CD14-positive monocyte (primary cell): ENCODE measurements around the gene PTF1A. TPM values are rescaled to one million over a fixed set of nuclear protein-coding genes. Genes with fewer than 3 reads are reported as not detected.

Experiments used
- DNase-seq, 3 donors: peaks; one replicate each; pipeline ENCODE4 v3.0.0-alpha.2; 2011 to 2022
- H2AFZ ChIP-seq: 2 replicates; pipeline ENCODE4 v1.6.0; 2012; ENCODE audit warnings: mild to moderate bottlenecking, low read depth, low read length, inconsistent platforms; ENCODE audit not compliant: insufficient read depth, poor library complexity, severe bottlenecking
- H3K27ac ChIP-seq, 2 donors: 1 replicate in 1 of 2; 2 replicates in 1 of 2; pipeline ENCODE4 v1.5.1; 2012 to 2013; ENCODE audit warnings: low read length in 2 of 2, control low read depth in 1 of 2, inconsistent platforms in 1 of 2, low read depth in 1 of 2, mild to moderate bottlenecking in 1 of 2
- H3K27me3 ChIP-seq, 2 donors: one replicate each; pipeline versions ENCODE4 v1.6.0 to v1.6.1; 2011 to 2013; ENCODE audit warnings: low read length in 2 of 2; ENCODE audit not compliant: control insufficient read depth in 2 of 2, insufficient read depth in 2 of 2
- H3K36me3 ChIP-seq, 2 donors: replicated peaks in 1 of 2; 1 replicate in 1 of 2; 2 replicates in 1 of 2; pipeline versions ENCODE4 v1.5.1 to v1.6.1; 2012 to 2013; ENCODE audit warnings: low read length in 2 of 2, control low read depth in 1 of 2, inconsistent platforms in 1 of 2, mild to moderate bottlenecking in 1 of 2; ENCODE audit not compliant: insufficient read depth in 2 of 2, control insufficient read depth in 1 of 2
- H3K4me1 ChIP-seq, 2 donors: 1 replicate in 1 of 2; 2 replicates in 1 of 2; pipeline versions ENCODE4 v1.5.1 to v1.6.1; 2012 to 2013; ENCODE audit warnings: low read length in 2 of 2, control low read depth in 1 of 2, inconsistent platforms in 1 of 2, mild to moderate bottlenecking in 1 of 2, moderate library complexity in 1 of 2; ENCODE audit not compliant: insufficient read depth in 2 of 2, control insufficient read depth in 1 of 2
- H3K4me2 ChIP-seq: replicated peaks from 2 replicates; pipeline ENCODE3; 2012; ENCODE audit warnings: low read length, moderate library complexity, mild to moderate bottlenecking; ENCODE audit not compliant: poor library complexity, severe bottlenecking; ENCODE audit errors: extremely low read depth
- H3K4me3 ChIP-seq, 3 experiments: fragments of 200-600 bp in 1 of 3; sonication (generic) in 1 of 3; replicated peaks in 1 of 3; 1 replicate in 2 of 3; 2 replicates in 1 of 3; pipeline ENCODE4 v1.5.1; 2011 to 2013; ENCODE audit warnings: low read length in 3 of 3, mild to moderate bottlenecking in 3 of 3, control low read depth in 2 of 3, low read depth in 2 of 3, inconsistent platforms in 1 of 3, moderate library complexity in 1 of 3
- H3K79me2 ChIP-seq: 2 replicates; pipeline ENCODE4 v1.6.0; 2012; ENCODE audit warnings: mild to moderate bottlenecking, control low read depth, inconsistent platforms, low read length, moderate library complexity; ENCODE audit not compliant: insufficient read depth
- H3K9ac ChIP-seq: 2 replicates; pipeline ENCODE4 v1.6.0; 2017; ENCODE audit warnings: low read length, mild to moderate bottlenecking; ENCODE audit not compliant: insufficient read depth, poor library complexity, severe bottlenecking
- H3K9me3 ChIP-seq, 2 donors: replicated peaks in 1 of 2; 1 replicate in 1 of 2; 2 replicates in 1 of 2; pipeline versions ENCODE4 v1.5.1 to v1.6.1; 2012 to 2013; ENCODE audit warnings: low read length in 2 of 2, control low read depth in 1 of 2; ENCODE audit not compliant: control insufficient read depth in 1 of 2, insufficient read depth in 1 of 2
- H4K20me1 ChIP-seq: 2 replicates; pipeline ENCODE4 v1.6.0; 2012; ENCODE audit warnings: mild to moderate bottlenecking, low read length, control low read depth, moderate library complexity; ENCODE audit not compliant: insufficient read depth
- H3K27ac Mint-ChIP-seq, 7 donors: one replicate each; pipeline ENCODE4 v1.8.0; 2020; ENCODE audit warnings: mild to moderate bottlenecking in 7 of 7, mixed read lengths in 7 of 7, moderate library complexity in 6 of 7, inconsistent platforms in 2 of 7
- H3K27me3 Mint-ChIP-seq, 3 donors: one replicate each; pipeline ENCODE4 v1.8.0; 2021 to 2022; ENCODE audit warnings: low read depth in 3 of 3, mild to moderate bottlenecking in 3 of 3, mixed read lengths in 3 of 3, moderate library complexity in 3 of 3, inconsistent platforms in 1 of 3
- H3K36me3 Mint-ChIP-seq, 2 donors: one replicate each; pipeline ENCODE4 v1.8.0; 2020; ENCODE audit warnings: mixed read lengths in 2 of 2, inconsistent platforms in 1 of 2, mild to moderate bottlenecking in 1 of 2
- H3K4me1 Mint-ChIP-seq: one replicate; pipeline ENCODE4 v1.8.0; 2020; ENCODE audit warnings: mild to moderate bottlenecking, mixed read lengths
- H3K4me3 Mint-ChIP-seq, 2 donors: one replicate each; pipeline ENCODE4 v1.8.0; 2020; ENCODE audit warnings: mild to moderate bottlenecking in 2 of 2, mixed read lengths in 2 of 2, moderate library complexity in 1 of 2
- H3K9me3 Mint-ChIP-seq, 7 donors: one replicate each; pipeline ENCODE4 v1.8.0; 2020 to 2022; ENCODE audit warnings: mixed read lengths in 7 of 7, mild to moderate bottlenecking in 6 of 7, moderate library complexity in 6 of 7, inconsistent platforms in 2 of 7
- WGBS: methylation state at CpG from one replicate; pipeline ENCODE4 v1.1.5; 2013; ENCODE audit warnings: missing lambda C conversion rate; ENCODE audit not compliant: insufficient coverage; 5-methylcytosine and 5-hydroxymethylcytosine counted together
- intact Hi-C, 2 donors: fragments of 100-400 bp; cut with micrococcal nuclease; formaldehyde crosslinking; loops; one replicate each; pipeline versions ENCODE4 v1.15.0 to v1.15.1; 2023
- polyA plus RNA-seq, 3 donors: library from polyadenylated mRNA; depleted of rRNA in 1 of 3; unstranded in 2 of 3; stranded (reverse) in 1 of 3; fragments of 300-500 nt in 2 of 3; fragments of >200 nt in 1 of 3; fragmentation: Illumina TruSeq in 2 of 3; gene quantifications; 1 replicate in 2 of 3; 2 replicates in 1 of 3; pipeline ENCODE4 v1.2.3, GENCODE V29; 2012 to 2021
- TF ChIP-seq, protein P1 (sequence below): fragments of 200-600 bp; IDR thresholded peaks from one replicate; pipeline ENCODE4 v1.8.0; 2022; ENCODE audit warnings: antibody characterized with exemption, mild to moderate bottlenecking

Gene PTF1A
- polyA plus RNA-seq, 3 donors: not detected

- Histone ChIP-seq H3K4me3 (no peak overlapping the region), H3K9me3 (no peaks in the 10 kb centered on the region), H3K4me1 (no peaks in the 10 kb centered on the region), H3K4me2 (no peak overlapping the region), H3K27ac (no peak overlapping the region), H3K79me2 (no peaks in the 10 kb centered on the region), H4K20me1 (no peaks in the 10 kb centered on the region), H3K27me3 (peaks cover 0 to 3% of the 10 kb centered on the region in 2 donors), H2AFZ (no peak overlapping the region), H3K36me3 (no peaks in the 10 kb centered on the region), H3K9ac (no peak overlapping the region)
- intact Hi-C loops: loop anchor here in 1 of 2 donors (10.0 kb wide), 1 partner anchor 1365 kb away; no protein-coding TSS in a partner anchor
- no peak for DNase-seq
- 92% methylated on average over 4 of the region's 4 CpGs for WGBS
- Mint-ChIP-seq H3K9me3 (peaks cover 0 to 2% (median 0%) of the 10 kb centered on the region in 7 donors), H3K4me3 (no peak overlapping the region), H3K27me3 (peaks cover 4 to 10% (median 5%) of the 10 kb centered on the region in 3 donors), H3K36me3 (no peaks in the 10 kb centered on the region), H3K4me1 (no peaks in the 10 kb centered on the region), H3K27ac (no peak overlapping the region)
- TF ChIP-seq, protein P1, sequence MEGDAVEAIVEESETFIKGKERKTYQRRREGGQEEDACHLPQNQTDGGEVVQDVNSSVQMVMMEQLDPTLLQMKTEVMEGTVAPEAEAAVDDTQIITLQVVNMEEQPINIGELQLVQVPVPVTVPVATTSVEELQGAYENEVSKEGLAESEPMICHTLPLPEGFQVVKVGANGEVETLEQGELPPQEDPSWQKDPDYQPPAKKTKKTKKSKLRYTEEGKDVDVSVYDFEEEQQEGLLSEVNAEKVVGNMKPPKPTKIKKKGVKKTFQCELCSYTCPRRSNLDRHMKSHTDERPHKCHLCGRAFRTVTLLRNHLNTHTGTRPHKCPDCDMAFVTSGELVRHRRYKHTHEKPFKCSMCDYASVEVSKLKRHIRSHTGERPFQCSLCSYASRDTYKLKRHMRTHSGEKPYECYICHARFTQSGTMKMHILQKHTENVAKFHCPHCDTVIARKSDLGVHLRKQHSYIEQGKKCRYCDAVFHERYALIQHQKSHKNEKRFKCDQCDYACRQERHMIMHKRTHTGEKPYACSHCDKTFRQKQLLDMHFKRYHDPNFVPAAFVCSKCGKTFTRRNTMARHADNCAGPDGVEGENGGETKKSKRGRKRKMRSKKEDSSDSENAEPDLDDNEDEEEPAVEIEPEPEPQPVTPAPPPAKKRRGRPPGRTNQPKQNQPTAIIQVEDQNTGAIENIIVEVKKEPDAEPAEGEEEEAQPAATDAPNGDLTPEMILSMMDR: no peak
Measured at GRCh38 chr10:23150091-23150490, 42.0 kb upstream of the PTF1A start.

- 95% methylated on average over 12 of the region's 12 CpGs for WGBS
- Histone ChIP-seq H3K36me3 (no peaks in the 10 kb centered on the region), H3K4me2 (no peak overlapping the region), H3K4me1 (no peaks in the 10 kb centered on the region), H3K79me2 (no peaks in the 10 kb centered on the region), H4K20me1 (no peaks in the 10 kb centered on the region), H2AFZ (no peak overlapping the region), H3K4me3 (no peak overlapping the region), H3K27ac (no peak overlapping the region), H3K9ac (no peak overlapping the region), H3K27me3 (peaks cover 0 to 3% of the 10 kb centered on the region in 2 donors), H3K9me3 (no peaks in the 10 kb centered on the region)
- no peak overlapping the region for H3K4me3 Mint-ChIP-seq
- H3K4me1 Mint-ChIP-seq: no peaks in the 10 kb centered on the region
- H3K27me3 Mint-ChIP-seq: peaks cover 4 to 10% (median 5%) of the 10 kb centered on the region in 3 donors
- intact Hi-C loops: loop anchor here in 1 of 2 donors (10.0 kb wide), 1 partner anchor 1364 kb away; no protein-coding TSS in a partner anchor
- DNase-seq: no peak
- H3K9me3 Mint-ChIP-seq: peaks cover 0 to 2% (median 0%) of the 10 kb centered on the region in 7 donors
- no peaks in the 10 kb centered on the region for H3K36me3 Mint-ChIP-seq
- TF ChIP-seq, protein P1: no peak
- H3K27ac Mint-ChIP-seq: no peak overlapping the region
Measured at GRCh38 chr10:23150610-23151009, 41.5 kb upstream of the PTF1A start.
